ENCODE data around the gene VSX2. TPM values are rescaled to one million over a fixed set of nuclear protein-coding genes. Genes with fewer than 3 reads are reported as not detected.

Gene VSX2
- total RNA-seq, 1 experiment from 2014 or later = not detected

DNA sequence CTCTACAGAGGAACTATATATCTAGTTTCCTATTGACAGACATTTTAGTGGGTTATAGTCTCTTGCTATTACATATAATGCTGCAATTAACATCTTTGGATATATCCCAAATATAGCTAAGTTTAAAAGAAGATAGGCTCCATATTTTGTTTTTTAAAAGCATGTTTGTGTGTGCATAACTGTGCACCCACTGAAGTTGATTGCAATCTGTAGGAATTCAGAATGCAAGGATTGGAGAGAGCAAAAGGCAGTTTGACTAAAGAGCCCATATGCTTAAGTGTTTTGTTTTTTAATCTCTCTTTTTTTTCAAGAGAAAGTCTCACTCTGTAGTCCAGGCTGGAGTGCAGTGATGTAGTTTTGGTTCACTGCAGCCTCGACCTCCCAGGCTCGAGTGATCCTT, 72.9 kb downstream of the VSX2 start:
- DNase-seq (ENCODE audit: low read depth, low spot score) = no peak

More for the DNA sequence above, 72.9 kb downstream of the VSX2 start:
- in situ Hi-C loops (cut with HindIII; ENCODE audit: low pct_unique_long_range_greater_than_20kb, low sequenced_read_pairs) = no loop called here

Small RNAs within 50 kb of the gene (small RNA-seq; reads per million reads assigned to genes)
- gene AC006349.1 = 0 reads per million in 2 experiments

Other genes with a start within 250 kb of the VSX2 start
- gene ENTPD5, start 220.2 kb upstream of the VSX2 start, total RNA-seq (2014; rRNA removed; shearing (Covaris generic)) = 8.5 and 9.3 TPM in 2 replicates
- 1.8 and 4.0 TPM in 2 replicates for gene BBOF1, start 220.1 kb upstream of the VSX2 start, total RNA-seq (2014; rRNA removed; shearing (Covaris generic))
- gene ALDH6A1, start 155.0 kb upstream of the VSX2 start, total RNA-seq (2014; rRNA removed; shearing (Covaris generic)) = 11.2 and 12.9 TPM in 2 replicates
- 10.5 and 11.8 TPM in 2 replicates for gene LIN52, start 154.5 kb upstream of the VSX2 start, total RNA-seq (2014; rRNA removed; shearing (Covaris generic))
- gene ABCD4, start 63.5 kb downstream of the VSX2 start, total RNA-seq (2014; rRNA removed; shearing (Covaris generic)) = 14.7 and 15.5 TPM in 2 replicates
- not detected in 2 replicates for gene VRTN, start 109.0 kb downstream of the VSX2 start, total RNA-seq (2014; rRNA removed; shearing (Covaris generic))
- gene SYNDIG1L, start 186.8 kb downstream of the VSX2 start, total RNA-seq (2014; rRNA removed; shearing (Covaris generic)) = not detected in 2 replicates